SK-N-MC (cell line): ENCODE data around the gene SPRY2.

Experiments used
- EZH2 ChIP-seq: fragments of 200-600 bp; sonication (generic); IDR thresholded peaks from one replicate; pipeline ENCODE4 v1.6.1; 2017; ENCODE audit warnings: antibody characterized with exemption
- FOXP2 ChIP-seq: optimal IDR thresholded peaks from 2 replicates; pipeline ENCODE3; 2011; ENCODE audit warnings: mild to moderate bottlenecking, moderate library complexity; ENCODE audit not compliant: insufficient read depth; ENCODE audit errors: extremely low read length, control extremely low read depth
- POLR2AphosphoS5 ChIP-seq: IDR thresholded peaks from 2 replicates; pipeline ENCODE4 v1.6.1; 2012; ENCODE audit warnings: mild to moderate bottlenecking, low read depth, low read length, borderline replicate concordance

GRCh38 chr13:80337288-80338081 lies 3.4 kb downstream of the SPRY2 start:
- no peak for TF ChIP-seq EZH2
- TF ChIP-seq POLR2AphosphoS5, result no peak
- TF ChIP-seq FOXP2, result no peak
